ENCODE measurements around the gene LANCL1.

Gene LANCL1

GRCh38 chr2:210389856-210390255, 86.7 kb downstream of the LANCL1 start:
- no peak for DNase-seq (ENCODE audit: low read depth)

GRCh38 chr2:210388148-210388547, 88.4 kb downstream of the LANCL1 start:
- DNase-seq (ENCODE audit: low read depth): no peak

GRCh38 chr2:210387074-210387473, 89.5 kb downstream of the LANCL1 start:
- DNase-seq (ENCODE audit: low read depth): no peak

Data from activated T-cell treated with anti-CD3 and anti-CD28 coated beads for 48 hours (primary cell).